ENCODE results near the gene TUSC2.

Gene TUSC2

GRCh38 chr3:50327943-50328691 lies at the start of gene TUSC2:
TSS of gene TUSC2 (minus strand) at chr3:50328223. CDS start at chr3:50328099, 124 bp downstream.
- DNase-seq (ENCODE audit: low spot score): peak; percentile 98
- TF ChIP-seq CTCF (IDR thresholded peaks at IDR 0.05): no peak
- peak within 1 kb of the TSS; percentile 80 to 85 for H3K27ac ChIP-seq

GRCh38 chr3:50375258-50375931 lies 47.4 kb upstream of the TUSC2 start:
- DNase-seq (ENCODE audit: low spot score): no peak
- Histone ChIP-seq H3K27ac (no peak overlapping the region), H3K4me3 (no peak overlapping the region)
- TF ChIP-seq CTCF (IDR thresholded peaks at IDR 0.05): no peak

More at GRCh38 chr3:50327943-50328691, at the start of gene TUSC2:
- H3K4me3 ChIP-seq: peak within 1 kb of the TSS; percentile 99

GRCh38 chr3:50374363-50375257 lies 46.6 kb upstream of the TUSC2 start:
- Histone ChIP-seq H3K4me3 (no peak overlapping the region), H3K27ac (no peak overlapping the region)
- TF ChIP-seq CTCF (IDR thresholded peaks at IDR 0.05): no peak
- no peak for DNase-seq (ENCODE audit: low spot score)

- no peak overlapping the region for H3K4me3 ChIP-seq
- DNase-seq (ENCODE audit: low spot score): no peak
- TF ChIP-seq CTCF (IDR thresholded peaks at IDR 0.05): no peak
- no peak overlapping the region for H3K27ac ChIP-seq
These were observed 45.4 kb upstream of the TUSC2 start for GRCh38 chr3:50373146-50374051.

GRCh38 chr3:50372349-50372748 lies 44.3 kb upstream of the TUSC2 start:
- no peak for DNase-seq (ENCODE audit: low spot score)
- Histone ChIP-seq H3K27ac (no peak overlapping the region), H3K4me3 (no peak overlapping the region)
- no peak for TF ChIP-seq CTCF (IDR thresholded peaks at IDR 0.05)

- no peak overlapping the region for H3K4me3 ChIP-seq
- no peak overlapping the region for H3K27ac ChIP-seq
- DNase-seq (ENCODE audit: low spot score): no peak
- no peak for TF ChIP-seq CTCF (IDR thresholded peaks at IDR 0.05)
These were observed 43.2 kb upstream of the TUSC2 start for GRCh38 chr3:50371133-50371685.

All from coronary artery (tissue), 2 donors.